ENCODE data around the gene YIPF2. TPM values are rescaled to one million over a fixed set of nuclear protein-coding genes. Genes with fewer than 3 reads are reported as not detected.
"Not testable (repeated sequence)": the region's sequence is repeated elsewhere in the genome, so short reads cannot be mapped to it uniquely, and the experiment has no call there.

YIPF2 gene
- total RNA-seq, 2 experiments from 2014 or later = 25.6 to 28.4 TPM

- ChIA-PET CTCF (interaction anchor here (0.9 to 2.9 kb wide), 3 partner anchors 8 to 27 kb away, joined by 3 to 11 read pairs (median 3); no protein-coding TSS in a partner anchor), POLR2A (interaction anchor here (1.0 to 1.4 kb wide), 3 partner anchors 8 to 128 kb away, joined by 4 to 5 read pairs (median 5); no protein-coding TSS in a partner anchor)
- intact Hi-C loops (cut with micrococcal nuclease) = loop anchor here (2.0 to 5.0 kb wide), 2 partner anchors 20 to 396 kb away; partner anchors contain the start of genes CDKN2D and KRI1
- Mint-ChIP-seq H3K9me3 (no peaks in the 10 kb centered on the region), H3K27ac (peak overlapping the region; percentile 44), H3K4me3 (peak overlapping the region; percentile 89), H3K36me3 (no peaks in the 10 kb centered on the region), H3K4me1 (ENCODE audit: low read depth) (peaks cover 52% of the 10 kb centered on the region), H3K27me3 (no peaks in the 10 kb centered on the region)
- no peak for DNase-seq
Observed at GRCh38 chr19:10962863-10963262, 34.4 kb upstream of the YIPF2 start.

- no peak for DNase-seq
- POLR2A ChIA-PET = interaction anchor here (0.7 to 2.1 kb wide), 4 partner anchors 125 to 134 kb away, joined by 4 to 6 read pairs (median 4); partner anchors contain the start of genes LDLR and TMED1
- intact Hi-C loops (cut with micrococcal nuclease) = loop anchor here (2.0 to 5.0 kb wide), 3 partner anchors 90 to 394 kb away; partner anchors contain the start of genes CARM1, CDKN2D and KRI1
- CTCF ChIA-PET = interaction anchor here (0.8 to 2.9 kb wide), 5 partner anchors 19 to 164 kb away, joined by 3 to 11 read pairs (median 3); no protein-coding TSS in a partner anchor
- Mint-ChIP-seq H3K27me3 (no peaks in the 10 kb centered on the region), H3K9me3 (no peaks in the 10 kb centered on the region), H3K27ac (peak overlapping the region; percentile 85), H3K36me3 (no peaks in the 10 kb centered on the region), H3K4me3 (peak overlapping the region; percentile 89), H3K4me1 (ENCODE audit: low read depth) (peaks cover 47% of the 10 kb centered on the region)
Observed at GRCh38 chr19:10961073-10961860, 32.8 kb upstream of the YIPF2 start.

- intact Hi-C loops (cut with micrococcal nuclease) = loop anchor here (1.0 to 5.0 kb wide), 5 partner anchors 32 to 393 kb away; partner anchors contain the start of genes CARM1, CDKN2D, ILF3 and KRI1
Observed at GRCh38 chr19:10960314-10961072, 32.1 kb upstream of the YIPF2 start, which contains the start of gene SMARCA4. Gene SMARCA4 (plus strand): TSS chr19:10961030. CDS start chr19:10984152, 23,122 bp downstream.

GRCh38 chr19:10959277-10959968, 31.0 kb upstream of the YIPF2 start:
- H3K9me3 Mint-ChIP-seq; DNase-seq; H3K36me3 Mint-ChIP-seq; H3K27me3 Mint-ChIP-seq; intact Hi-C loops (cut with micrococcal nuclease): not testable (repeated sequence)
- Mint-ChIP-seq H3K4me3 (peak overlapping the region; percentile 87), H3K4me1 (ENCODE audit: low read depth) (peaks cover 37% of the 10 kb centered on the region), H3K27ac (peak overlapping the region; percentile 86)
- ChIA-PET POLR2A (interaction anchor here (0.6 to 2.1 kb wide), 4 partner anchors 14 to 137 kb away, joined by 3 to 6 read pairs (median 3); partner anchors contain the start of gene LDLR), CTCF (interaction anchor here (1.0 to 1.9 kb wide), 3 partner anchors 18 to 95 kb away, joined by 3 to 8 read pairs (median 4); no protein-coding TSS in a partner anchor)

More at GRCh38 chr19:10960314-10961072, 32.1 kb upstream of the YIPF2 start, which contains the start of gene SMARCA4:
- Mint-ChIP-seq H3K36me3 (no peaks in the 10 kb centered on the region), H3K4me3 (peak within 1 kb of the TSS; percentile 89), H3K27ac (peak within 1 kb of the TSS; percentile 86), H3K9me3 (no peaks in the 10 kb centered on the region), H3K27me3 (no peaks in the 10 kb centered on the region), H3K4me1 (ENCODE audit: low read depth) (peaks cover 44% of the 10 kb centered on the region)
- ChIA-PET POLR2A (interaction anchor here (0.6 to 2.1 kb wide), 5 partner anchors 125 to 136 kb away, joined by 3 to 6 read pairs (median 4); partner anchors contain the start of genes LDLR and TMED1), CTCF (interaction anchor here (1.0 to 1.9 kb wide), 4 partner anchors 19 to 165 kb away, joined by 3 to 8 read pairs (median 4); no protein-coding TSS in a partner anchor)
- peak; percentile 98 for DNase-seq

- Mint-ChIP-seq H3K27ac (no peak overlapping the region), H3K4me3 (no peak overlapping the region), H3K36me3 (no peaks in the 10 kb centered on the region), H3K4me1 (ENCODE audit: low read depth) (peaks cover 6% of the 10 kb centered on the region), H3K27me3 (no peaks in the 10 kb centered on the region), H3K9me3 (no peaks in the 10 kb centered on the region)
- ChIA-PET CTCF (interaction anchor here (1.2 kb wide), 1 partner anchor 11 kb away, joined by 3 read pairs; no protein-coding TSS in a partner anchor), POLR2A (no interaction called here)
- intact Hi-C loops (cut with micrococcal nuclease) = no loop called here
- no peak for DNase-seq
Observed at GRCh38 chr19:10952809-10953208, 24.4 kb upstream of the YIPF2 start.

GRCh38 chr19:10946958-10947657, 18.7 kb upstream of the YIPF2 start:
- no peaks in the 10 kb centered on the region for H3K9me3 Mint-ChIP-seq
- DNase-seq = no peak
- H3K4me3 Mint-ChIP-seq = no peak overlapping the region
- POLR2A ChIA-PET = no interaction called here
- H3K36me3 Mint-ChIP-seq = no peaks in the 10 kb centered on the region
- intact Hi-C loops (cut with micrococcal nuclease) = no loop called here
- H3K4me1 Mint-ChIP-seq (ENCODE audit: low read depth) = no peaks in the 10 kb centered on the region
- CTCF ChIA-PET = interaction anchor here (0.6 kb wide), 1 partner anchor 93 kb away, joined by 3 read pairs; no protein-coding TSS in a partner anchor
- no peaks in the 10 kb centered on the region for H3K27me3 Mint-ChIP-seq
- no peak overlapping the region for H3K27ac Mint-ChIP-seq

GRCh38 chr19:10945264-10945663, 16.8 kb upstream of the YIPF2 start:
- CTCF ChIA-PET = interaction anchor here (0.6 to 0.7 kb wide), 2 partner anchors 81 to 181 kb away, joined by 3 read pairs; no protein-coding TSS in a partner anchor
- POLR2A ChIA-PET = no interaction called here
- H3K36me3 Mint-ChIP-seq = no peaks in the 10 kb centered on the region
- H3K4me1 Mint-ChIP-seq (ENCODE audit: low read depth) = no peaks in the 10 kb centered on the region
- H3K9me3 Mint-ChIP-seq = no peaks in the 10 kb centered on the region
- H3K27ac Mint-ChIP-seq = no peak overlapping the region
- H3K4me3 Mint-ChIP-seq = no peak overlapping the region
- no peak for DNase-seq
- intact Hi-C loops (cut with micrococcal nuclease) = no loop called here
- no peaks in the 10 kb centered on the region for H3K27me3 Mint-ChIP-seq

- H3K27me3 Mint-ChIP-seq; H3K4me3 Mint-ChIP-seq; DNase-seq; H3K4me1 Mint-ChIP-seq (ENCODE audit: low read depth); H3K9me3 Mint-ChIP-seq; H3K27ac Mint-ChIP-seq; H3K36me3 Mint-ChIP-seq; POLR2A ChIA-PET: not testable (repeated sequence)
- intact Hi-C loops (cut with micrococcal nuclease) = loop anchor here (2.0 to 5.0 kb wide), 2 partner anchors 19 to 39 kb away; no protein-coding TSS in a partner anchor
- CTCF ChIA-PET = interaction anchor here (3.8 kb wide), 1 partner anchor 92 kb away, joined by 32 read pairs; no protein-coding TSS in a partner anchor
Observed at GRCh38 chr19:10943412-10943811, 15.0 kb upstream of the YIPF2 start.

GRCh38 chr19:10941649-10942048, 13.2 kb upstream of the YIPF2 start:
- ChIA-PET CTCF (interaction anchor here (0.6 to 3.8 kb wide), 29 partner anchors 9 to 1996 kb away, joined by 3 to 34 read pairs (median 4); no protein-coding TSS in a partner anchor), POLR2A (interaction anchor here (1.2 kb wide), 1 partner anchor 22 kb away, joined by 5 read pairs; no protein-coding TSS in a partner anchor)
- H3K27ac Mint-ChIP-seq; H3K27me3 Mint-ChIP-seq; H3K9me3 Mint-ChIP-seq; H3K4me3 Mint-ChIP-seq; H3K4me1 Mint-ChIP-seq (ENCODE audit: low read depth); DNase-seq; H3K36me3 Mint-ChIP-seq: not testable (repeated sequence)
- intact Hi-C loops (cut with micrococcal nuclease) = loop anchor here (2.0 to 5.0 kb wide), 2 partner anchors 21 to 41 kb away; no protein-coding TSS in a partner anchor

- ChIA-PET POLR2A (interaction anchor here (0.7 kb wide), 2 partner anchors 27 to 176 kb away, joined by 3 read pairs; no protein-coding TSS in a partner anchor), CTCF (interaction anchor here (0.6 to 4.3 kb wide), 34 partner anchors 9 to 797 kb away, joined by 3 to 27 read pairs (median 4); partner anchors contain the start of genes CARM1, DNM2 and YIPF2)
- H3K9me3 Mint-ChIP-seq = no peaks in the 10 kb centered on the region
- intact Hi-C loops (cut with micrococcal nuclease) = loop anchor here (2.0 to 10.0 kb wide), 2 partner anchors 100 to 198 kb away; no protein-coding TSS in a partner anchor
- H3K4me1 Mint-ChIP-seq (ENCODE audit: low read depth) = peaks cover 2% of the 10 kb centered on the region
- DNase-seq = peak; percentile 29
- H3K27ac Mint-ChIP-seq = no peak overlapping the region
- H3K4me3 Mint-ChIP-seq = peak overlapping the region; percentile 12
- no peaks in the 10 kb centered on the region for H3K36me3 Mint-ChIP-seq
- no peaks in the 10 kb centered on the region for H3K27me3 Mint-ChIP-seq
Observed at GRCh38 chr19:10936661-10937084, 8.2 kb upstream of the YIPF2 start.
